Retinal pigment epithelial cell (primary cell): ENCODE results near the gene MIPOL1.

Source experiments
- DNase-seq: peaks from one replicate; pipeline ENCODE4 v3.0.0-alpha.2; 2010; ENCODE audit warnings: low read depth
- H3K4me3 ChIP-seq: 2 replicates; pipeline ENCODE4 v1.5.1; 2011; ENCODE audit warnings: mild to moderate bottlenecking, low read length, control low read depth, moderate library complexity
- CTCF ChIP-seq: conservative IDR thresholded peaks from 2 replicates; pipeline ENCODE4 v1.5.1; 2011; ENCODE audit warnings: low read depth, low read length, control low read depth, inconsistent platforms

MIPOL1 gene

GRCh38 chr14:37585971-37586796, 388.4 kb downstream of the MIPOL1 start:
- TF ChIP-seq CTCF, result no peak
- H3K4me3 ChIP-seq, result no peak overlapping the region
- no peak for DNase-seq

- TF ChIP-seq CTCF, result no peak
- DNase-seq, result no peak
- no peak overlapping the region for H3K4me3 ChIP-seq
Measured at GRCh38 chr14:37586797-37587130, 389.0 kb downstream of the MIPOL1 start.

- no peak for DNase-seq
- no peak for TF ChIP-seq CTCF
- no peak overlapping the region for H3K4me3 ChIP-seq
Measured at GRCh38 chr14:37587131-37587803, 389.5 kb downstream of the MIPOL1 start.

- no peak for DNase-seq
- TF ChIP-seq CTCF, result no peak
- no peak overlapping the region for H3K4me3 ChIP-seq
Measured at GRCh38 chr14:37587881-37588666, 390.3 kb downstream of the MIPOL1 start.

- no peak for TF ChIP-seq CTCF
- DNase-seq, result no peak
- H3K4me3 ChIP-seq, result no peak overlapping the region
Measured at GRCh38 chr14:37588667-37588955, 390.9 kb downstream of the MIPOL1 start.

- no peak overlapping the region for H3K4me3 ChIP-seq
- no peak for DNase-seq
- TF ChIP-seq CTCF, result no peak
Measured at GRCh38 chr14:37588956-37589714, 391.4 kb downstream of the MIPOL1 start.
